HG02610 (cell line): ENCODE data around the gene KIAA1210.
A peak's percentile ranks its signal among the peaks of the same experiment; 100 is the strongest.

Experiments used
- ATAC-seq: cut with Tn5 transposase; IDR thresholded peaks from one replicate; pipeline ENCODE4 v1.9.1; 2021; ENCODE audit warnings: mild to moderate bottlenecking, moderate library complexity; ENCODE audit not compliant: unreplicated experiment

KIAA1210 gene

DNA sequence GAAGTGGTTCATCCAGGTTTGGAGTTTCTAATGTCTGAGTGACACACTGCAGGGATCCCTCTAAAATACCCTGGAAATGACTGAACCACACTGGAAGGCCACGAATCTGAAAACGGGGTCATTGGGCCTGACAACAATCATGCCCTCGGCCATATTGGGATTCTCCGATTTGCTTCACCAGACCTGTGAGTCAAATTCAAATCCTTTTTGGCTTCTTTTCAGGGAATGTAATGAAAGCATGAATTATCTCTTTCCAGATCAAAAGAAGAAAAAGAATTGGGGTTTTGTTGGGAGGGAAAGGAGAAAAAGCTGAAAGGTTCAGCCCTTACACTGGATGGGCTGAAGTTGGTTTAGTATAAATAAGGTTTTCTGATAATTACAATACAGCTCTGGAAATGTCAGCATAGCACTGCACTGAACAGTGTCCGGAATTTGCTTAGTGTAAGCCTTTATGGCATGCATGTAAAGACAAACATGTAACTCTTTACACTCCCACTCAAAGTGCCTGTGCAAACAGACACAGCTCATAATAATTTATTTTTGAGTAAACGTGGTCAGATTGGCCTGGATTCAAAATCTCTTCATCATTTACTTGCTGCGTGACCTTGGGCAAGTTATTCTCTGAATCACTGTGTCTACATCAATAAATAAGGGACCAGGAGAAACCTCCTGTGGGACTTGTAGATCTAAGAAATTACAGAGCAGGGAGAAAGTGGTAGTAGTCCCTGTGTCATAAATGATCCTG is 33.4 kb downstream of the KIAA1210 start:
- no peak for ATAC-seq

DNA sequence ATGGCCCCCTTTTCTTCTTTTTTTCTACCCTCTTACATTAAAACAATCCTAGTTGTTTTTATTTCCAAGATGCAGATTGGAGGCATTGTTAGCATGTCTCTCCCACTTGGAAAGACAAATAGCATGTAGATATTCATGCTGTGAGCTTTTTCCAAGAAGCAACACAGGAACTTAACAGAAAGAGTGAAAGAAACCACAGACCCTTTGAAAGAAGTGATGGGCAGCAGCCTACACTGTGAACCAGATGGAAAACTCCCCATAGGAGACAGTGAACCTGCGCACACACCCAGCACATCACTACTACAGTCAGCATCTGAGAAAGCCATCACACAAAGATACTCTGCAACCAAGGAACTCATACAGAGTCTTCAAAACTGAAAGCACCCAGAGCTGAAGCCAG is 37.0 kb downstream of the KIAA1210 start:
- no peak for ATAC-seq

DNA sequence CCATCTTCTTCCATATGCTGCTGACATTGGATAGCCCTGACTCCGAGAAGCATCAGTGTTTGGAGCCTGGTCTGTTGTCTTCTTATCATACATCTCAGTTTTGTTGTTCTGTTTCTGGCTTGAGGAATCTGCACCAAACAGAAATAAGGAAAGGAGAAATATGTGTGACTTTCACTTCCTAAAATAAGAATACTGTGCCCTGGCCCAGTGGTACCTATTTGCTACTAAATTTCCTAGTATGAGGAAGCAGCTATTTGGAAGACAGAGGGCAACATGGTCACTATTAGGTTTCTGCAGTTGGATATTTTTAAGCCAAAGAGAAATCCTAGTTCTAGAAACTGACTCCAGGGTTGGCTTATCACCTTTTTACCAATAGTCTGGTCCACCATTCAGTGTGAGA is 38.0 kb downstream of the KIAA1210 start:
- ATAC-seq = no peak

- ATAC-seq = no peak
These were observed 40.5 kb downstream of the KIAA1210 start for GRCh38 chrX:119087121-119087520.

DNA sequence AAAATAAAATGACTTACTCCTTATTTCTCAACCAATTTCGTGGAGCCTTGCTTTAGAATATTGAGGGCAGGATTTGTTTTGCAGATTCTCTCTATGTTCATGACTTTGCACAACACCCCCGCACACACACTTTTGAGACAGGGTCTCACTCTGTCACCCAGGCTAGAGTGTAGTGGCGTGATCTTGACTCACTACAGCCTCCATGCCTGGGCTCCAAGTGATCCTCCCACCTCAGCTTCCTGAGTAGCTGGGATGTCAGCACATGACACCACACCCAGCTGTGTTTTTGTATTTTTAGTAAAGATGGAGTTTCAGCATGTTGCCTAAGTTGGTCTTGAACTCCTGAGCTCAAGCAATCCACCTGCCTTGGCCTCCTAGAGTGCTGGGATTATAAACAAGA is 42.8 kb downstream of the KIAA1210 start:
- ATAC-seq = no peak

- no peak for ATAC-seq
These were observed 45.3 kb downstream of the KIAA1210 start for GRCh38 chrX:119082278-119082677.

- no peak for ATAC-seq
These were observed 52.2 kb downstream of the KIAA1210 start for GRCh38 chrX:119075270-119076025.

DNA sequence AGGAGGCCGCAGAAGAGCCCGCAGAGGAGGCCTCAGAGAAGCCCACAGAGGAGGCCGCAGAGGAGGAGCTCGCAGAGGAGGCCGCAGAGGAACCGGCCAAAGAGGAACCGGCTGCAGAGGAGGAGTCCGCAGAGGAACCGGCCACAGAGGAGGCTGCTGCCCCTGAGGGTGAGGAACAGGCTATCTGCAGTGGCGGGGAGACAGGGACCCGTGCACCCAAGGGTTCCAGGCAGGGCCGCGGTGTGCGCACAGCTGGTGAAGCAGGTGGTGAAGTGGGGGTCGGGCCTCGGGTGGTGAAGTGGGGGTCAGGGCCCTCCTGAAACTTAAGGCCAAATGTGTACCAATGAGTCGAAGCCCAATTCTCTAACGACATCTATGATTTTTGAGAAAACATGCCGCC is 53.7 kb downstream of the KIAA1210 start:
- no peak for ATAC-seq

GRCh38 chrX:119073200-119073905 is 54.3 kb downstream of the KIAA1210 start:
- ATAC-seq = no peak

- ATAC-seq = no peak
These were observed 54.9 kb downstream of the KIAA1210 start, which contains the start of gene CT47C1 for GRCh38 chrX:119072744-119073143. CT47C1 (plus strand) TSS chrX:119072993; CDS start chrX:119073226, 233 bp downstream.

DNA sequence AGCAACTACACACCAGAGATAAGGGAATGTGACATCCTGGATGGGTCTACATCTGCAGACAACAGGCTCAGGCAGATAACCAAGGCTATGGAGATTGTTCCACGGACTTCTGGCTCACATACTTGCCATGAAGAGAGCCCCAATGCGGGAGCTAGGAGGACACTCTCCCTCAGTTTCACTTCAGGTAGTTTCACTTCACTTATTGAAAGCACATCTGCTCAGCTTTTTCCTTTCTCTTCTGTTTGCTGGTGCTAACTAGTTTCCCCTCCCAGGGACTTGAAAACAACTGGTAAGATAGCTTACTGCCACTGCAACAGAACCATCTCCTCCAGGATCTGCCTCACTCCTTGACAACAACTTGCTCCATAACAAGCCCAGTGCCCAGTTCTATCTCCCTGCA is 56.2 kb downstream of the KIAA1210 start:
- ATAC-seq = peak; percentile 59

DNA sequence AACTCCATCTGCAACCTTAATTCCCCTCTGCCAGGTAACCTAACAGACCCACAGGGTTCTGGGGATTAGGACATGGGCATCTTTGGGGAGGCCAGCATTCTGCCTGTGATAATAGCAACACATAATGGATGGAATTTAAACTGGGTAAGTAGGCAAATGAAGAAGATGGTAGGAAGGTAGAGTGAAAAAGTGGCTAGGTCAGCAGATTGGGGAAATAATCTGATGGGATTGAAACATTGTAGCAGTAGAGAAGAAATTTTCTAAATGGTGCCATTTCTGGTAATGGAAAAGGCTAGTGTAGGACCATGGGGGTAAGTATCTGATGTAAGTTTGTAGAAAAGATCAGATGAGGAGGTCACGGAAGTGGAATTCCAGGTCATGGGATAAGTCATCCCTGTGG is 57.9 kb downstream of the KIAA1210 start:
- ATAC-seq = no peak

GRCh38 chrX:119069128-119069527 is 58.5 kb downstream of the KIAA1210 start:
- ATAC-seq = no peak

DNA sequence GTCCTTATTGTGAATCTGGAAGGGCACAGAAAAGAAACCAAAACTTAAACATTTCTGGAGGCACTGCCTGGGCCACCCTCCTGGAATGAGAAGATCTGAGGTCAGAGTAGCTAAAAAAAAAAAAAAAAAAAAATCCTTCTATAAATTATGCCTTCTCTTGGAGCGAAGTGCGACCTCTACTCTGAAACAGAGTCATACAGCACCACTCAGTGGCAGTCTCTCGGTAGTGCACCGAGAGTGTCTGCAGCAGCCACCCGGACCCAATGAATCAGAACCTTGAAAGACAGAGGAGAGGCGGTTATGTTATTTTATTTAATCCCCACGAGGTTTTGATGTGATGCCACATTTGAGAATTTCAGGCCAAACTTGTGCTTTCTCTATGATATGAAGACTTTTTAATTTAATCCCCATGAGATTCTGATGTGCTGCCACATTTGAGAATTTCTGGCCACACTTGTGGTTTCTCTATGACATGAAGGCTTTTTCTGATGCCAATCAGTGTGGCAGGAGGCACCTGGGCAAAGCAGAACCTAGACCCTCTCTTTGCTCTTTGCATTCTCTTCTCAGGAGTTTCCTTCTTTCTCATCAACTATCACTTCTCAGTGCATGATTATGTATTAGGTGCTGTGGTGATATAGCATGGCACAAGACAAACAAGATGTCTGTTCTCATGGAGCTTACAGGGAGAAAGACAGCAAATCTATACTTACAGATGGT is 60.4 kb downstream of the KIAA1210 start:
- ATAC-seq = no peak

GRCh38 chrX:119063428-119063827 is 64.2 kb downstream of the KIAA1210 start:
- ATAC-seq = no peak

- no peak for ATAC-seq
These were observed 64.8 kb downstream of the KIAA1210 start for GRCh38 chrX:119062750-119063374.

- no peak for ATAC-seq
These were observed 71.9 kb downstream of the KIAA1210 start for GRCh38 chrX:119055687-119056086.

DNA sequence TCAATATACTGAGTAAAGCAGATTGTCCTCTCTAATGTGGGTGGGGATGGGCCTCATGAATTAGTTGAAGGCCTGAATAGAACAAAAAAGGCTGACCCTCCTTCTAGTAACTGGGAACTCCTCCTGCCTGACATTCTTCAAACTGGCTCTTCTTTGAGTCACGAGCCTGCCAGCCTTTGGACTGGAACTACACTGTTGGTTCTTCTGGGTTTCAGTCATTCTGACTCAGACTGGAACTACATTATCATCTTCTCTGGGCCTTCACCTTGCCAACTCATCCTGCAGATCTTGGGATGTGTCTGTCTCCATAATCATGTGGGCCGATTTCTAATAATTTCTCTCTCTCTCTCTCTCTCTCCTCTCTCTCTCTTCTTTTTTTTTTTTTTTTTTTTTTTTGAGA is 81.7 kb downstream of the KIAA1210 start:
- no peak for ATAC-seq

GRCh38 chrX:119042996-119043395 is 84.6 kb downstream of the KIAA1210 start:
- no peak for ATAC-seq

- ATAC-seq = no peak
These were observed 85.6 kb downstream of the KIAA1210 start for GRCh38 chrX:119042040-119042439.

DNA sequence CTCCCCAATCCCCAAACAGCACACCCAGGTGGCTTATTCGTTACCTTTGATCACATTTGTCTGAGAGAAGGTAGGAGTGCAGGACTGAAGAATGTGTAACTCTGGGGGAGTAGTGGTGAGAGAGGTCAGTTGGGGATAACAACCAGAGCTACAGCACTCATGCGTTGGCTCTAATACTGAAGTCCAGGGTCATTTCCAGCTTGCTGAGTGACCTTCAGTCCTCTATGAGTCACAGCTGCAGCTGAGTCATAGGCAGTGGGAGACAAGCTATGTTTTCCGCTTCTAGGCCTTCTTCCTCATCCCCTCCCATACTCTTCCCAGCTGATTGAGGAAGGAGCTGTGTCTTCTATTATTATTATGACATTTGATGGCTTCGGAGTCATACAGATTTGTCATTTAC is 86.4 kb downstream of the KIAA1210 start:
- ATAC-seq = no peak
